Colonic mucosa (tissue), 4 donors: ENCODE data around the gene TTC31. TPM values are rescaled to one million over a fixed set of nuclear protein-coding genes. Genes with fewer than 3 reads are reported as not detected.
A peak's percentile ranks its signal among the peaks of the same experiment; 100 is the strongest.

ENCODE experiments used
- DNase-seq: peaks from one replicate; pipeline ENCODE4 v3.0.0-alpha.2; 2020
- H3K27ac ChIP-seq: fragments of 200-600 bp; one replicate; pipeline ENCODE4 v1.8.0; 2021
- H3K27me3 ChIP-seq: fragments of 200-600 bp; one replicate; pipeline ENCODE4 v1.8.0; 2021
- H3K36me3 ChIP-seq: fragments of 200-600 bp; one replicate; pipeline ENCODE4 v1.8.0; 2021
- H3K4me1 ChIP-seq: fragments of 200-600 bp; one replicate; pipeline ENCODE4 v1.8.0; 2021; ENCODE audit warnings: mild to moderate bottlenecking
- H3K4me3 ChIP-seq: fragments of 200-600 bp; one replicate; pipeline ENCODE4 v1.8.0; 2021
- H3K9ac ChIP-seq, 2 donors: one replicate each; pipeline ENCODE4 v1.7.0; 2013; ENCODE audit warnings: control low read depth in 2 of 2, low read depth in 2 of 2, low read length in 2 of 2
- H3K9me3 ChIP-seq: fragments of 200-600 bp; one replicate; pipeline ENCODE4 v1.8.0; 2021
- intact Hi-C: fragments of 100-400 bp; cut with DNase I; formaldehyde crosslinking; loops from one replicate; pipeline ENCODE4 v1.14.1; 2022
- total RNA-seq, 2 donors: library from RNA; stranded (reverse); fragmentation: NEBNext Ultra II Directional in 1 of 2; extraction: Animal tissue kit (Norgen Biotek cat#: 25700) in 1 of 2; gene quantifications; one replicate each; pipeline ENCODE4 v1.2.1, GENCODE V29; 2021
- TF ChIP-seq, protein P1 (sequence below): fragments of 200-600 bp; IDR thresholded peaks from one replicate; pipeline ENCODE4 v1.8.0; 2022; ENCODE audit warnings: antibody characterized with exemption, mild to moderate bottlenecking
- donor health status: healthy.
- donor health status: DM: no; HTN: no; CAD: no.
- donor health status: DM: no; HTN: no; CAD: no.

TTC31 gene
- 10 to 100 TPM; 23.3 to 25.2 TPM for total RNA-seq

DNA sequence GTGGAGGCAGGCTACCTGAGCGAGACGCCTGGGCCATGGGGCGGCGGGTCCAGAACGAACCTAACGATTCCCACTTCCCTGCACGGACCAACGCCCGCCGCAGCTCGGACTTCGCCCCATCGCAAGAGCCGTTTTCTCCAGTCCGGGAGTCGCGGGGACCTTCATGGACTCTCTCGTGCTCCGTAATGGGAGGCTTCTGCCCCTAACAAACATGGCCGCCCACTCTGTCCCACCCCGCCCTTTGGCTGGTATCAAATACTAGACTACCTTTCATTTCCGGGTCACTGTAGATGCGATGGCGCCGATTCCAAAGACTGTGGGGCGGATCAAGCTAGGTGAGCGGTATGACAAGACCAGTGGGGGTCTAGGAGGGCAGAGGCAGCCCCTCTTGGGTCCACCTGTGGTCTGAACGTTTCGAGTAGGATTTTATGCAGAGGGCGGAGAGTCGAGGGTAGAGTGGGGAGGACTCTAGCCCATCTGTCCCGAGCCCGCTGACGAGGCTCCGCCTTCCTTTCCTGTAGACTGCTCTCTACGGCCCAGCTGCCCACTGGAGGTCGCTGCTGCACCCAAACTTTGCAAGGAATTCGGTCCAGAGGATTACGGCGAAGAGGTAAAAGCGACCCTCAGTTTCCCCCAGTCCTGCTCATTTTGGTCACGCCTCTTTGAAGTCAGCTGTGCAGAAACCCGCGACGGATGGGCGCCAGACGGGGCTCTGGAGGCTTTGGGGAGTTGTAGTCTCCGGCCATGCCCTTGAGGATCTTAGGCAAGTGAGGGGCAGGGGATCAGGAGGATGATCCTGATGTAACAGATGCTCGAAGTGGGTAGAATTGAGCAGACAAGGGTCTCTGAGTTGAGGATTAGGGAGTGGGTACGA is at the start of gene TTC31, which contains the start of gene CCDC142:
TSS of gene TTC31 (plus strand) at position 281 of the 874 bp plus-strand sequence. CDS start at position 296, 15 bp downstream.
TSS of gene CCDC142 (minus strand) at position 198 of the 874 bp plus-strand sequence. CDS start at position 37, 161 bp downstream.
- TF ChIP-seq, protein P1, sequence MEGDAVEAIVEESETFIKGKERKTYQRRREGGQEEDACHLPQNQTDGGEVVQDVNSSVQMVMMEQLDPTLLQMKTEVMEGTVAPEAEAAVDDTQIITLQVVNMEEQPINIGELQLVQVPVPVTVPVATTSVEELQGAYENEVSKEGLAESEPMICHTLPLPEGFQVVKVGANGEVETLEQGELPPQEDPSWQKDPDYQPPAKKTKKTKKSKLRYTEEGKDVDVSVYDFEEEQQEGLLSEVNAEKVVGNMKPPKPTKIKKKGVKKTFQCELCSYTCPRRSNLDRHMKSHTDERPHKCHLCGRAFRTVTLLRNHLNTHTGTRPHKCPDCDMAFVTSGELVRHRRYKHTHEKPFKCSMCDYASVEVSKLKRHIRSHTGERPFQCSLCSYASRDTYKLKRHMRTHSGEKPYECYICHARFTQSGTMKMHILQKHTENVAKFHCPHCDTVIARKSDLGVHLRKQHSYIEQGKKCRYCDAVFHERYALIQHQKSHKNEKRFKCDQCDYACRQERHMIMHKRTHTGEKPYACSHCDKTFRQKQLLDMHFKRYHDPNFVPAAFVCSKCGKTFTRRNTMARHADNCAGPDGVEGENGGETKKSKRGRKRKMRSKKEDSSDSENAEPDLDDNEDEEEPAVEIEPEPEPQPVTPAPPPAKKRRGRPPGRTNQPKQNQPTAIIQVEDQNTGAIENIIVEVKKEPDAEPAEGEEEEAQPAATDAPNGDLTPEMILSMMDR, result peak; percentile 73

GRCh38 chr2:74436111-74436805 is 46.6 kb upstream of the TTC31 start:
- no peaks in the 10 kb centered on the region for H3K27me3 ChIP-seq
- DNase-seq, result no peak
- H3K9ac ChIP-seq, result no peak overlapping the region
- H3K4me1 ChIP-seq, result peaks cover 5% of the 10 kb centered on the region
- TF ChIP-seq, protein P1, result no peak
- H3K27ac ChIP-seq, result no peak overlapping the region
- intact Hi-C loops, result no loop called here
- no peak overlapping the region for H3K4me3 ChIP-seq
- no peaks in the 10 kb centered on the region for H3K36me3 ChIP-seq
- H3K9me3 ChIP-seq, result no peaks in the 10 kb centered on the region

More for the DNA sequence above, at the start of gene TTC31, which contains the start of gene CCDC142:
- H3K27ac ChIP-seq, result peak within 1 kb of the TSS; percentile 91
- intact Hi-C loops, result loop anchor here (2.0 to 10.0 kb wide), 3 partner anchors 49 to 392 kb away; no protein-coding TSS in a partner anchor
- peak within 1 kb of the TSS; percentile 86 for H3K4me3 ChIP-seq
- H3K36me3 ChIP-seq, result no peaks in the 10 kb centered on the region
- peaks cover 16% of the 10 kb centered on the region for H3K4me1 ChIP-seq
- peak within 1 kb of the TSS; percentile 79 to 80 for H3K9ac ChIP-seq
- H3K27me3 ChIP-seq, result no peaks in the 10 kb centered on the region
- H3K9me3 ChIP-seq, result no peaks in the 10 kb centered on the region
- DNase-seq, result peak; percentile 97

DNA sequence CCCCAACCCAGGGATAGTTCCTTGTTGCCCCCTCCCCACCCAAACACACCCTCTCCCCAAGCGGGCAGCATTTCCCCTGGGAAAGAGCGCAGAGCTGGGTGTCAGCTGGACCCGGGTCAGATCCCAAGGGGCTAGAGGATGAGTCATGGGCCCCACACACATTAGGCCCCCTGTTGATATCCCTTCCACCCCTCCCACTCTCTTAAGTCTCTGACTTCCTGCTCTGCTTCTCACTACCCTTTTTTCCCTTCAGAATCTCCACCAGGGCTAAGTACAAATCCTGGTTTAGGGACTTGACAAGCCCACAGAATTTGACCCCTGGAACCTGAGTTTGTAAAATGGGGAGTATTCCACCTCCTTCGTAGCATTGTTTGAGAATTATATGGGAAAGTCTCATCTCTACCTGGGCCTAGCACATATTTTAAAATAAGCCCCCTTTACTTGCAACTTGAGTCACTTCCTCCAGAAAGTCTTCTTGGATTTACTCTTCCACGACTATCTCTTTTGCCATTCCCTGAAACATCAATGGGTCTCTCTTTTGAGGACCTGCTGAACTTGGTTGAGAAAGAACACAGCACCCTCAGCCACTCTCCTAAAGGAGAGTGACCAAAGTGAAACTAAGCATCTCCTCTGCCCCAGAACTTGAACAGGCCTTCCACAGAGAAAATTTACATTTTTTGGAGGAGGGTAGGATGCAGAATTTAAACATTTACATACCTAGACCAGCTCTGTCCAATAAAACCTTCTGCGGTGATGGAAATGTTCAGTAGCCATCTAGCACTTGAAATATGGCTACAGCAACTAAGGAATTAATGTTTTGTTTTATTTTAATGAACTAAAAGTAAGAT is 45.8 kb upstream of the TTC31 start:
- peaks cover 5% of the 10 kb centered on the region for H3K4me1 ChIP-seq

GRCh38 chr2:74438248-74438647 is 44.6 kb upstream of the TTC31 start:
- no peak for DNase-seq
- Histone ChIP-seq H3K4me1 (peaks cover 5% of the 10 kb centered on the region), H3K36me3 (no peaks in the 10 kb centered on the region), H3K9ac (no peak overlapping the region), H3K27me3 (no peaks in the 10 kb centered on the region), H3K4me3 (no peak overlapping the region), H3K9me3 (no peaks in the 10 kb centered on the region), H3K27ac (no peak overlapping the region)
- intact Hi-C loops, result no loop called here
- TF ChIP-seq, protein P1, result no peak

More for the DNA sequence above, 45.8 kb upstream of the TTC31 start:
- Histone ChIP-seq H3K9ac (no peak overlapping the region), H3K4me3 (no peak overlapping the region), H3K27ac (no peak overlapping the region), H3K36me3 (no peaks in the 10 kb centered on the region), H3K27me3 (no peaks in the 10 kb centered on the region), H3K9me3 (no peaks in the 10 kb centered on the region)
- TF ChIP-seq, protein P1, result no peak
- intact Hi-C loops, result no loop called here
- no peak for DNase-seq

GRCh38 chr2:74439373-74439772 is 43.5 kb upstream of the TTC31 start:
- DNase-seq, result no peak
- Histone ChIP-seq H3K36me3 (no peaks in the 10 kb centered on the region), H3K4me3 (peak overlapping the region; percentile 46)

More at GRCh38 chr2:74439373-74439772, 43.5 kb upstream of the TTC31 start:
- Histone ChIP-seq H3K9me3 (no peaks in the 10 kb centered on the region), H3K9ac (peak overlapping the region; percentile 72 to 91), H3K4me1 (peaks cover 5% of the 10 kb centered on the region), H3K27me3 (no peaks in the 10 kb centered on the region), H3K27ac (peak overlapping the region; percentile 90)
- TF ChIP-seq, protein P1, result no peak
- intact Hi-C loops, result no loop called here
